ENCODE data around the gene MRPL32. TPM values are rescaled to one million over a fixed set of nuclear protein-coding genes. Genes with fewer than 3 reads are reported as not detected.

Gene MRPL32
- 64.1 and 73.3 TPM in 2 replicates for total RNA-seq

DNA sequence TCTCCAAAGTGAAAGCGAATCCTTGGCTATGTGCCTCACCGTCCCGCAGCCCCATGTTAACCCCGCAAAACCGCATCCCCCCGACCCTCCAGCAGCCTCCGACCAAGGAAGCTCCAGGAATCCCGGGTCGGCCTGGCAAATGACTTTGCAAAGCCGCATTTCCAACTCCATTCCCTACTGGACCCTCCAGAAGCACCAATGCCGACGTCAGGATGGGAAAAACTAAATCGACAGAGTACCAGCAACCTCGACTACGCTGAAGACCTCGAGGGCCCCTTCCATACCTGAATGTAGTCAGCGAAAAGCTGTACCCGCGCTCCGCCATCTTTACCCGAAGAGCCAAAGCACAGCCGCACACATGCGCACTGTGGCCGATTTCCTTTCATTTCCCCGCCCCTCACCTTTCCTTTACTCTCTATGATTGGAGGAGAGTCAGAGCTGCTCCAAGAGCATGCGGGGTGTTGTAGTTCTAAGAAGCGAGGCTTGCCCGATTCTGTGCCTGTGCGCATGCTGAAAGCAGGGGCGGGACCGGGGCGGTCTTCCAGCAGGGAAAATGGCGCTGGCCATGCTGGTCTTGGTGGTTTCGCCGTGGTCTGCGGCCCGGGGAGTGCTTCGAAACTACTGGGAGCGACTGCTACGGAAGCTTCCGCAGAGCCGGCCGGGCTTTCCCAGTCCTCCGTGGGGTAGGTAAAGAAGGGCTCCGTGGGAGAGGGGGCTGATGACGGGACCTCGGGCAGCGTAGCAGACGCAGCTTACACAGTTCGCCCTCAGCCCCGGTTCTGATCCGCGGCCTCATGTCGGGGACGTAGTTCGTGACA, at the start of gene MRPL32, which contains the start of gene PSMA2:
Gene MRPL32, plus strand, starts transcription at position 543 of the 818 bp plus-strand sequence. Its CDS starts 11 bp downstream, at position 554.
Gene PSMA2, minus strand, starts transcription at position 341 of the 818 bp plus-strand sequence. Its CDS starts 16 bp downstream, at position 325.

DNA sequence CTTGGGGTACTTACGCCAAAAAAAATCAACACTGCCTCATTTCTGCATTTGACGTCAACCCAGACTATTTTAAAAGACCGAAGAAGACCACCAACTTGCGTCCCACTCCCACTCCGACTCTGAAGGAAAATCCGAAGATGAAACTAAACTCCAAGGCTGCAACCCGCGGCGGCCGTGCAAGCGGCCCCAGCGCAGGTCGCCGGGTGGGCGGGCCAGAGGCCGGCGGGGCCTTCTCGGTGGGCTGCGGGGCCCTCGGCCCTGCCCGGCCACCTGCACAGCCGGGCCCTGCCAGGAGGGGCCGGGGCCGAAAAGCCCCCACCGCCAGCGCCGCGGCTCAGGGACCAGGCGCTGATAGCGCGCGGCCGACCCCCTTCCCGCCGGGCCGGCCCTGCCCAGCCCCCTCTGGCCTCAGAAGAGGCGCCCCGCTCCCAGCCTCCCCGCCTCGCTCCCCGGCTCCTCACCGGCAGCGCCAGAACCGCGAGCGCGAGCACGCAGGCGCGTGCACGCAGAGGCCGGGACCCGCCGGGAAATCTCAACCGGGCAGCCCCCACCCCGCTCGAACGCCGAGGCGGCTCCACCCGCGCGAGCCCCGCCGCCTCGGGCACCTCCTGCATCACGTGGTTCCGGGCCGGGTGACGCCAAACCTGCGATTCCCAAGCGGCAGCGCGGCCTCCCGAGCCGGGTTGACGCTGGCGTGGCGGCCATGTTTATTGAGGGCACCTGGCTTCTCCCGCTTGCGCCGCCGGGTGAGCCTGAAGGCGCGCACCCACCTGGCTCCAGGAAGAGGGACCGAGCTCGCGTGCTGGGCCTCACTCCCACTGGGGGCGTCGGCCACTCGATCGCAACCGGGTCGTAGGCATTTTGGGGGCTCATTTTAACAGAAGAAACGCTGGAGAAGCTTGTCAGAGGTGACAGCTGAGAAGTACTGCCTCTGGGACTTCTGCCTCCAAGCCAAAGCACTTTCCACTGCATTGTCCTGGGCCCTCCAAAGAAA, 20.4 kb upstream of the MRPL32 start, which contains the start of gene C7orf25:
Gene C7orf25, minus strand, starts transcription at position 617 of the 994 bp plus-strand sequence. CDS start 1,170 bp downstream, outside the sequence.

Other genes with a start within 250 kb of the MRPL32 start
- 8.7 and 11.6 TPM in 2 replicates for gene C7orf25, start 20.3 kb upstream of the MRPL32 start, total RNA-seq
- 154 and 169 TPM in 2 replicates for gene PSMA2, start 202 bp upstream of the MRPL32 start, total RNA-seq
- gene HECW1, start 180.3 kb downstream of the MRPL32 start, total RNA-seq = not detected in 2 replicates

Measured in mammary microvascular endothelial cell (primary cell).